ENCODE measurements around the gene CDC20B. TPM values are rescaled to one million over a fixed set of nuclear protein-coding genes. Genes with fewer than 3 reads are reported as not detected.
A peak's percentile ranks its signal among the peaks of the same experiment; 100 is the strongest.
"Not testable (repeated sequence)": the region's sequence is repeated elsewhere in the genome, so short reads cannot be mapped to it uniquely, and the experiment has no call there.

Gene CDC20B
- total and polyA plus RNA-seq, 4 experiments from 2014 or later, result not detected

GRCh38 chr5:55104036-55104772, 68.8 kb downstream of the CDC20B start:
- peaks cover 0 to 10% (median 5%) of the 10 kb centered on the region in 8 donors for H3K9me3 Mint-ChIP-seq
- Histone ChIP-seq H3K4me3 (ENCODE audit: low read length in 2 of 2) (peak overlapping the region in 1 of 2 donors; percentile 36), H3K36me3 (ENCODE audit: insufficient read depth, low read length) (peaks cover 5% of the 10 kb centered on the region), H3K27ac (ENCODE audit: low read depth, low read length) (peak overlapping the region; percentile 10), H3K4me1 (ENCODE audit: insufficient read depth, low read length) (peaks cover 54% of the 10 kb centered on the region), H3K27me3 (ENCODE audit: insufficient read depth, low read length) (no peaks in the 10 kb centered on the region), H3K9me3 (ENCODE audit: control insufficient read depth in 1 of 2, low read length in 2 of 2) (no peaks in the 10 kb centered on the region)
- peak overlapping the region; percentile 83 to 96 (median 88) for H3K4me3 Mint-ChIP-seq
- peak in 2 of 5 donors; percentile 16 for DNase-seq
- POLR2A ChIA-PET (ENCODE audit: partially characterized antibody), result interaction anchor here (0.8 to 5.3 kb wide), 12 partner anchors 8 to 160 kb away, joined by 3 to 39 read pairs (median 6); partner anchors contain the start of gene GZMK
- CTCF ChIA-PET (ENCODE audit: partially characterized antibody), result interaction anchor here (0.7 to 9.9 kb wide), 21 partner anchors 10 to 212 kb away, joined by 3 to 92 read pairs (median 5); partner anchors contain the start of gene GPX8
- intact Hi-C loops (cut with micrococcal nuclease), result loop anchor here (1.0 to 5.0 kb wide), 3 partner anchors 42 to 160 kb away; partner anchors contain the start of gene GZMK
- H3K27ac Mint-ChIP-seq, result peak overlapping the region in 6 of 7 donors; percentile 12 to 91 (median 64)
- peaks cover 27 to 34% of the 10 kb centered on the region in 2 donors for H3K36me3 Mint-ChIP-seq
- H3K4me1 Mint-ChIP-seq, result peaks cover 45 to 88% (median 63%) of the 10 kb centered on the region in 4 donors
- no peaks in the 10 kb centered on the region for H3K27me3 Mint-ChIP-seq

DNA sequence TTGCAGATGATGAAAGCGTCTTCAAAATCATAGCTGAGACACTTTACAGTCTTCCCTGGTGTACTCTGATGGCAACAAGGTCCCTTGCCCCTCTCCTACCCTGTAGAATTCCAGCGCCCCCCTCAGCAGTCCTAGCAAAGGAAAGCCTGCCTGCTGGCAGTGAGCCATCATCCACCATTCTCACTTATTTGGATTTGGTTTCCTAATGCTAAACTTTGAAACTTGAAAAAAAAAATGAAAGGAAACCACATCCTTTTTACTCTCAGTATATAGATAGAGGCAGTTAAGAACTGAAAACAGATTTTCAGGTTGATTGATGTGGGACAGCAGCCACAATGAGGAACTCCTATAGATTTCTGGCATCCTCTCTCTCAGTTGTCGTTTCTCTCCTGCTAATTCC, 70.6 kb downstream of the CDC20B start, which contains the start of gene GZMA:
Gene GZMA, plus strand, starts transcription at position 299 of the 400 bp plus-strand sequence. Its CDS starts 37 bp downstream, at position 336.
- H3K27ac Mint-ChIP-seq, result peak within 1 kb of the TSS; percentile 78 to 96 (median 91)
- H3K4me3 Mint-ChIP-seq, result peak within 1 kb of the TSS; percentile 83 to 96 (median 90)
- no peaks in the 10 kb centered on the region for H3K9me3 ChIP-seq (ENCODE audit: control insufficient read depth in 1 of 2, low read length in 2 of 2)
- H3K27me3 ChIP-seq (ENCODE audit: insufficient read depth, low read length), result no peaks in the 10 kb centered on the region
- peaks cover 27 to 29% of the 10 kb centered on the region in 2 donors for H3K36me3 Mint-ChIP-seq
- H3K36me3 ChIP-seq (ENCODE audit: insufficient read depth, low read length), result no peaks in the 10 kb centered on the region
- H3K4me1 Mint-ChIP-seq, result peaks cover 58 to 89% (median 75%) of the 10 kb centered on the region in 4 donors
- peak within 1 kb of the TSS; percentile 34 to 56 for H3K4me3 ChIP-seq (ENCODE audit: low read length in 2 of 2)
- peak within 1 kb of the TSS; percentile 32 for H3K27ac ChIP-seq (ENCODE audit: low read depth, low read length)
- POLR2A ChIA-PET (ENCODE audit: partially characterized antibody), result interaction anchor here (0.9 to 5.3 kb wide), 12 partner anchors 9 to 158 kb away, joined by 3 to 39 read pairs (median 5); partner anchors contain the start of gene ESM1
- H3K9me3 Mint-ChIP-seq, result peaks cover 4 to 27% (median 21%) of the 10 kb centered on the region in 8 donors
- peak; percentile 66 to 81 (median 76) for DNase-seq
- H3K27me3 Mint-ChIP-seq, result no peaks in the 10 kb centered on the region
- CTCF ChIA-PET (ENCODE audit: partially characterized antibody), result interaction anchor here (1.2 to 9.9 kb wide), 7 partner anchors 37 to 159 kb away, joined by 3 to 92 read pairs (median 5); partner anchors contain the start of gene GZMK
- intact Hi-C loops (cut with micrococcal nuclease), result loop anchor here (5.0 kb wide), 1 partner anchor 80 kb away; the partner anchor contains the start of gene GZMK
- peaks cover 61% of the 10 kb centered on the region for H3K4me1 ChIP-seq (ENCODE audit: insufficient read depth, low read length)

DNA sequence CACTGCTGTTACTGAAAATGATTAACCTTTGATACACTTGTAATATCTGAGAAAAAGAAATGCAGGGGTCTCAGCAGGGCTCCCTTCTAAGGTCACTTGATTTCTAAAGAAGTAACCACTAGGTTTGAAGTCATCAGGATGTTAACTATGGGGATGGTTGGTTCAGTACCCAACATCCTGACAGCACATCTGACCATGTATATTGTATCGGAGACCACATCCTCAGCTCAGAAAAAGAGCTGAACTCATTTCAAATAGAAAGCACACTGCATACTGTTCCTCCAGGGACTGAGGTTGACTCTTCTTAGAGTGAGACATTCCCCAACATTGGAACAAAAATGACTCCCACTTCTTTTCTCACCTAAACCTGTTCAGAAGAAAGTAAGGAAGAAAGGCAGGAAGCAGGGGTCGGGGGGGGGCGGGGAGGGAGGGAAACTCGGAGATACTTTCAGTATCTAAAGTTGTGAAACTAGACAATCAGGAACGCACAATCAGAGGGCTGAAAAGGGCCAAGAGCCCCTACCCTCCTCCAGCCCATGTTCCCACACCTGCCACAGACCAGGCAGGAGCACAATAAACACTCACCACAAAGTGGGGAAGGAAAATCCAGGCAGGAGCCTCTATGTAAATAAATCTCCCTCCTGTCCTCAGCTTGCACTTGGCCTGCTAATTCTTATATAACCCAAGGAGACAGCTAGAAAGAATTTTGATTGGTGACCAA, 71.3 kb downstream of the CDC20B start:
- Mint-ChIP-seq H3K9me3 (peaks cover 4 to 31% (median 25%) of the 10 kb centered on the region in 8 donors), H3K27me3 (no peaks in the 10 kb centered on the region), H3K4me1 (peaks cover 63 to 91% (median 80%) of the 10 kb centered on the region in 4 donors), H3K36me3 (peaks cover 26 to 30% of the 10 kb centered on the region in 2 donors), H3K27ac (peak overlapping the region; percentile 57 to 96 (median 91)), H3K4me3 (peak overlapping the region; percentile 83 to 96 (median 90))
- Histone ChIP-seq H3K27me3 (ENCODE audit: insufficient read depth, low read length) (no peaks in the 10 kb centered on the region), H3K27ac (ENCODE audit: low read depth, low read length) (peak overlapping the region; percentile 32), H3K4me1 (ENCODE audit: insufficient read depth, low read length) (peaks cover 67% of the 10 kb centered on the region), H3K9me3 (ENCODE audit: control insufficient read depth in 1 of 2, low read length in 2 of 2) (no peaks in the 10 kb centered on the region), H3K4me3 (ENCODE audit: low read length in 2 of 2) (peak overlapping the region; percentile 34 to 56), H3K36me3 (ENCODE audit: insufficient read depth, low read length) (no peaks in the 10 kb centered on the region)
- intact Hi-C loops (cut with micrococcal nuclease), result loop anchor here (1.0 to 5.0 kb wide), 2 partner anchors 39 to 79 kb away; partner anchors contain the start of gene GZMK
- DNase-seq, result peak in 4 of 5 donors; percentile 37 to 52 (median 48)
- POLR2A ChIA-PET (ENCODE audit: partially characterized antibody), result interaction anchor here (0.9 to 5.3 kb wide), 12 partner anchors 10 to 117 kb away, joined by 3 to 39 read pairs (median 5); partner anchors contain the start of gene ESM1
- CTCF ChIA-PET (ENCODE audit: partially characterized antibody), result interaction anchor here (1.2 to 9.9 kb wide), 5 partner anchors 40 to 158 kb away, joined by 3 to 92 read pairs (median 5); partner anchors contain the start of gene GZMK

- Mint-ChIP-seq H3K36me3 (peaks cover 22 to 26% of the 10 kb centered on the region in 2 donors), H3K4me1 (peaks cover 67 to 91% (median 81%) of the 10 kb centered on the region in 4 donors), H3K4me3 (peak overlapping the region in 6 of 8 donors; percentile 32 to 96 (median 91)), H3K27ac (peak overlapping the region in 4 of 7 donors; percentile 2 to 96 (median 86)), H3K9me3 (peaks cover 4 to 31% (median 25%) of the 10 kb centered on the region in 8 donors)
- not testable (repeated sequence) for H3K27me3 ChIP-seq (ENCODE audit: insufficient read depth, low read length); H3K27ac ChIP-seq (ENCODE audit: low read depth, low read length); DNase-seq; H3K9me3 ChIP-seq (ENCODE audit: control insufficient read depth in 1 of 2, low read length in 2 of 2); H3K36me3 ChIP-seq (ENCODE audit: insufficient read depth, low read length); H3K27me3 Mint-ChIP-seq
- CTCF ChIA-PET (ENCODE audit: partially characterized antibody), result interaction anchor here (1.2 to 9.9 kb wide), 3 partner anchors 45 to 158 kb away, joined by 3 to 92 read pairs (median 5); no protein-coding TSS in a partner anchor
- Histone ChIP-seq H3K4me3 (ENCODE audit: low read length in 2 of 2) (peak overlapping the region in 1 of 2 donors; percentile 56), H3K4me1 (ENCODE audit: insufficient read depth, low read length) (peaks cover 68% of the 10 kb centered on the region)
- intact Hi-C loops (cut with micrococcal nuclease), result loop anchor here (1.0 to 5.0 kb wide), 2 partner anchors 39 to 79 kb away; partner anchors contain the start of gene GZMK
- POLR2A ChIA-PET (ENCODE audit: partially characterized antibody), result interaction anchor here (1.1 to 5.3 kb wide), 10 partner anchors 10 to 111 kb away, joined by 3 to 39 read pairs (median 5); no protein-coding TSS in a partner anchor
These were observed 71.8 kb downstream of the CDC20B start for GRCh38 chr5:55101148-55101547.

GRCh38 chr5:55096861-55097260, 76.1 kb downstream of the CDC20B start:
- Histone ChIP-seq H3K4me1 (ENCODE audit: insufficient read depth, low read length) (peaks cover 65% of the 10 kb centered on the region), H3K4me3 (ENCODE audit: low read length in 2 of 2) (peak overlapping the region in 1 of 2 donors; percentile 47), H3K27ac (ENCODE audit: low read depth, low read length) (no peak overlapping the region), H3K9me3 (ENCODE audit: control insufficient read depth in 1 of 2, low read length in 2 of 2) (no peaks in the 10 kb centered on the region), H3K27me3 (ENCODE audit: insufficient read depth, low read length) (no peaks in the 10 kb centered on the region), H3K36me3 (ENCODE audit: insufficient read depth, low read length) (no peaks in the 10 kb centered on the region)
- Mint-ChIP-seq H3K36me3 (peaks cover 25% of the 10 kb centered on the region in 2 donors), H3K4me1 (peaks cover 72 to 92% (median 82%) of the 10 kb centered on the region in 4 donors), H3K4me3 (peak overlapping the region; percentile 20 to 89 (median 69)), H3K9me3 (peaks cover 6 to 34% (median 28%) of the 10 kb centered on the region in 8 donors), H3K27ac (peak overlapping the region; percentile 74 to 96 (median 90)), H3K27me3 (no peaks in the 10 kb centered on the region)
- POLR2A ChIA-PET (ENCODE audit: partially characterized antibody), result interaction anchor here (0.5 to 5.1 kb wide), 27 partner anchors 9 to 1384 kb away, joined by 3 to 55 read pairs (median 6); partner anchors contain the start of genes DHX29, ESM1, GZMK and MTREX
- CTCF ChIA-PET (ENCODE audit: partially characterized antibody), result interaction anchor here (0.8 to 4.0 kb wide), 13 partner anchors 11 to 157 kb away, joined by 3 to 34 read pairs (median 6); partner anchors contain the start of gene GPX8
- intact Hi-C loops (cut with micrococcal nuclease), result loop anchor here (1.0 to 2.0 kb wide), 3 partner anchors 24 to 60 kb away; no protein-coding TSS in a partner anchor
- DNase-seq, result peak; percentile 56 to 72 (median 63)

DNA sequence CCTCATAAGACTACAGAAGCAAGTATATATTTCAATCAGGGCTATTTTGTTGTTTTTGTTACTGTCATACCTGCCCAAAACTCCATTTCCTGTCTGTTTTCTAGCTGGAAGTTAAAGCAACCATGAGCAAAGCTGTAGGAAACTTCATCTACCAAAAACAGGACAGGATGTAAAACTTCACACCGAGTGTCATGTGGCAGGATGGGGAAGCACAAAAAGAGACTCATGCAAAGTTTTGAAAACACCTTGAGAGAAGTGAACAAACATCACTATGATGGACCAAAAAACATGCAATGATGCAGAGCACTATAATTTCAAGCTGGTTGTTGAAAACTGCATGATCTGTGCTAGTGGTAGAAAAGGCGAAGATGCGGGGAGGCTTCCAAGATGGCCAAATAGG, 76.8 kb downstream of the CDC20B start:
- Mint-ChIP-seq H3K27ac (peak overlapping the region; percentile 74 to 96 (median 90)), H3K4me3 (peak overlapping the region; percentile 51 to 89 (median 66)), H3K4me1 (peaks cover 67 to 85% (median 76%) of the 10 kb centered on the region in 4 donors), H3K27me3 (no peaks in the 10 kb centered on the region), H3K9me3 (peaks cover 6 to 34% (median 28%) of the 10 kb centered on the region in 8 donors), H3K36me3 (peaks cover 25% of the 10 kb centered on the region in 2 donors)
- H3K36me3 ChIP-seq (ENCODE audit: insufficient read depth, low read length), result no peaks in the 10 kb centered on the region
- CTCF ChIA-PET (ENCODE audit: partially characterized antibody), result interaction anchor here (0.8 to 4.0 kb wide), 14 partner anchors 12 to 156 kb away, joined by 3 to 34 read pairs (median 6); partner anchors contain the start of gene GPX8
- no peaks in the 10 kb centered on the region for H3K9me3 ChIP-seq (ENCODE audit: control insufficient read depth in 1 of 2, low read length in 2 of 2)
- peak; percentile 22 to 52 (median 39) for DNase-seq
- peak overlapping the region in 1 of 2 donors; percentile 47 for H3K4me3 ChIP-seq (ENCODE audit: low read length in 2 of 2)
- POLR2A ChIA-PET (ENCODE audit: partially characterized antibody), result interaction anchor here (0.5 to 5.1 kb wide), 26 partner anchors 9 to 1052 kb away, joined by 3 to 55 read pairs (median 6); partner anchors contain the start of genes ESM1 and GZMK
- no peaks in the 10 kb centered on the region for H3K27me3 ChIP-seq (ENCODE audit: insufficient read depth, low read length)
- H3K4me1 ChIP-seq (ENCODE audit: insufficient read depth, low read length), result peaks cover 59% of the 10 kb centered on the region
- intact Hi-C loops (cut with micrococcal nuclease), result loop anchor here (1.0 to 2.0 kb wide), 3 partner anchors 23 to 59 kb away; no protein-coding TSS in a partner anchor
- no peak overlapping the region for H3K27ac ChIP-seq (ENCODE audit: low read depth, low read length)
